Measurements from ENCODE around the gene DHX8.
"Not testable (repeated sequence)": the region's sequence is repeated elsewhere in the genome, so short reads cannot be mapped to it uniquely, and the experiment has no call there.

DHX8 gene

GRCh38 chr17:43446773-43447172 lies 37.0 kb upstream of the DHX8 start:
- no peak overlapping the region for H3K9ac ChIP-seq (ENCODE audit: low read depth, low read length, poor library complexity, severe bottlenecking)
- H3K36me3 ChIP-seq (ENCODE audit: insufficient read depth, low read length), result no peaks in the 10 kb centered on the region
- no peaks in the 10 kb centered on the region for H3K9me3 ChIP-seq (ENCODE audit: insufficient read depth, low read depth, low read length)
- H3K79me2 ChIP-seq (ENCODE audit: insufficient read depth, low read length), result no peaks in the 10 kb centered on the region
- no peak overlapping the region for H3K4me2 ChIP-seq (ENCODE audit: low read depth, low read length, poor library complexity, severe bottlenecking)
- TF ChIP-seq, protein P1, sequence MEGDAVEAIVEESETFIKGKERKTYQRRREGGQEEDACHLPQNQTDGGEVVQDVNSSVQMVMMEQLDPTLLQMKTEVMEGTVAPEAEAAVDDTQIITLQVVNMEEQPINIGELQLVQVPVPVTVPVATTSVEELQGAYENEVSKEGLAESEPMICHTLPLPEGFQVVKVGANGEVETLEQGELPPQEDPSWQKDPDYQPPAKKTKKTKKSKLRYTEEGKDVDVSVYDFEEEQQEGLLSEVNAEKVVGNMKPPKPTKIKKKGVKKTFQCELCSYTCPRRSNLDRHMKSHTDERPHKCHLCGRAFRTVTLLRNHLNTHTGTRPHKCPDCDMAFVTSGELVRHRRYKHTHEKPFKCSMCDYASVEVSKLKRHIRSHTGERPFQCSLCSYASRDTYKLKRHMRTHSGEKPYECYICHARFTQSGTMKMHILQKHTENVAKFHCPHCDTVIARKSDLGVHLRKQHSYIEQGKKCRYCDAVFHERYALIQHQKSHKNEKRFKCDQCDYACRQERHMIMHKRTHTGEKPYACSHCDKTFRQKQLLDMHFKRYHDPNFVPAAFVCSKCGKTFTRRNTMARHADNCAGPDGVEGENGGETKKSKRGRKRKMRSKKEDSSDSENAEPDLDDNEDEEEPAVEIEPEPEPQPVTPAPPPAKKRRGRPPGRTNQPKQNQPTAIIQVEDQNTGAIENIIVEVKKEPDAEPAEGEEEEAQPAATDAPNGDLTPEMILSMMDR (conservative IDR thresholded peaks at IDR 0.05; ENCODE audit: low read length), result no peak
- TF ChIP-seq EZH2phosphoT487 (IDR thresholded peaks at IDR 0.05; ENCODE audit: borderline replicate concordance), result no peak
- H4K20me1 ChIP-seq (ENCODE audit: insufficient read depth, low read length, poor library complexity, severe bottlenecking), result no peaks in the 10 kb centered on the region
- H3K9me2 ChIP-seq (replicated peaks; ENCODE audit: low read depth, low read length), result no peaks in the 10 kb centered on the region
- no peaks in the 10 kb centered on the region for H3K27me3 ChIP-seq (ENCODE audit: insufficient read depth, low read length, poor library complexity, severe bottlenecking)
- H2AFZ ChIP-seq (ENCODE audit: low read length), result no peak overlapping the region
- no peaks in the 10 kb centered on the region for H3K4me1 ChIP-seq (ENCODE audit: insufficient read depth, low read length, poor library complexity, severe bottlenecking)
- no peaks in the 10 kb centered on the region for H3F3A ChIP-seq (ENCODE audit: low read depth)
- no peak overlapping the region for H3K4me3 ChIP-seq (ENCODE audit: low read length, poor library complexity, severe bottlenecking)

GRCh38 chr17:43448720-43449469 lies 34.9 kb upstream of the DHX8 start:
- H3K4me1 ChIP-seq (ENCODE audit: insufficient read depth, low read length, poor library complexity, severe bottlenecking), result no peaks in the 10 kb centered on the region
- H3K27me3 ChIP-seq (ENCODE audit: insufficient read depth, low read length, poor library complexity, severe bottlenecking), result no peaks in the 10 kb centered on the region
- no peaks in the 10 kb centered on the region for H3K36me3 ChIP-seq (ENCODE audit: insufficient read depth, low read length)
- H2AFZ ChIP-seq (ENCODE audit: low read length), result no peak overlapping the region
- H3K9me3 ChIP-seq (ENCODE audit: insufficient read depth, low read depth, low read length), result no peaks in the 10 kb centered on the region
- H4K20me1 ChIP-seq (ENCODE audit: insufficient read depth, low read length, poor library complexity, severe bottlenecking), result no peaks in the 10 kb centered on the region
- no peaks in the 10 kb centered on the region for H3K9me2 ChIP-seq (replicated peaks; ENCODE audit: low read depth, low read length)
- no peak for TF ChIP-seq EZH2phosphoT487 (IDR thresholded peaks at IDR 0.05; ENCODE audit: borderline replicate concordance)
- TF ChIP-seq, protein P1 (conservative IDR thresholded peaks at IDR 0.05; ENCODE audit: low read length), result no peak
- H3K9ac ChIP-seq (ENCODE audit: low read depth, low read length, poor library complexity, severe bottlenecking), result no peak overlapping the region
- H3K4me3 ChIP-seq (ENCODE audit: low read length, poor library complexity, severe bottlenecking), result no peak overlapping the region
- no peaks in the 10 kb centered on the region for H3F3A ChIP-seq (ENCODE audit: low read depth)
- no peaks in the 10 kb centered on the region for H3K79me2 ChIP-seq (ENCODE audit: insufficient read depth, low read length)
- H3K4me2 ChIP-seq (ENCODE audit: low read depth, low read length, poor library complexity, severe bottlenecking), result no peak overlapping the region

GRCh38 chr17:43449470-43450248 lies 34.1 kb upstream of the DHX8 start:
- Histone ChIP-seq H3K9ac (ENCODE audit: low read depth, low read length, poor library complexity, severe bottlenecking) (no peak overlapping the region), H4K20me1 (ENCODE audit: insufficient read depth, low read length, poor library complexity, severe bottlenecking) (no peaks in the 10 kb centered on the region), H3K4me2 (ENCODE audit: low read depth, low read length, poor library complexity, severe bottlenecking) (no peak overlapping the region), H3K36me3 (ENCODE audit: insufficient read depth, low read length) (no peaks in the 10 kb centered on the region), H3K4me1 (ENCODE audit: insufficient read depth, low read length, poor library complexity, severe bottlenecking) (no peaks in the 10 kb centered on the region), H3K27me3 (ENCODE audit: insufficient read depth, low read length, poor library complexity, severe bottlenecking) (no peaks in the 10 kb centered on the region), H3F3A (ENCODE audit: low read depth) (no peaks in the 10 kb centered on the region), H2AFZ (ENCODE audit: low read length) (no peak overlapping the region), H3K79me2 (ENCODE audit: insufficient read depth, low read length) (no peaks in the 10 kb centered on the region), H3K4me3 (ENCODE audit: low read length, poor library complexity, severe bottlenecking) (no peak overlapping the region), H3K9me3 (ENCODE audit: insufficient read depth, low read depth, low read length) (no peaks in the 10 kb centered on the region), H3K9me2 (replicated peaks; ENCODE audit: low read depth, low read length) (no peaks in the 10 kb centered on the region)
- no peak for TF ChIP-seq EZH2phosphoT487 (IDR thresholded peaks at IDR 0.05; ENCODE audit: borderline replicate concordance)
- TF ChIP-seq, protein P1 (conservative IDR thresholded peaks at IDR 0.05; ENCODE audit: low read length), result no peak

GRCh38 chr17:43450791-43451190 lies 33.0 kb upstream of the DHX8 start:
- not testable (repeated sequence) for H3K36me3 ChIP-seq (ENCODE audit: insufficient read depth, low read length); H3K9me2 ChIP-seq (replicated peaks; ENCODE audit: low read depth, low read length); H3K27me3 ChIP-seq (ENCODE audit: insufficient read depth, low read length, poor library complexity, severe bottlenecking); H3K4me2 ChIP-seq (ENCODE audit: low read depth, low read length, poor library complexity, severe bottlenecking); H4K20me1 ChIP-seq (ENCODE audit: insufficient read depth, low read length, poor library complexity, severe bottlenecking); H2AFZ ChIP-seq (ENCODE audit: low read length); H3K4me3 ChIP-seq (ENCODE audit: low read length, poor library complexity, severe bottlenecking); H3K9ac ChIP-seq (ENCODE audit: low read depth, low read length, poor library complexity, severe bottlenecking); H3K4me1 ChIP-seq (ENCODE audit: insufficient read depth, low read length, poor library complexity, severe bottlenecking); H3F3A ChIP-seq (ENCODE audit: low read depth); H3K9me3 ChIP-seq (ENCODE audit: insufficient read depth, low read depth, low read length); H3K79me2 ChIP-seq (ENCODE audit: insufficient read depth, low read length)

GRCh38 chr17:43451741-43452140 lies 32.0 kb upstream of the DHX8 start:
- not testable (repeated sequence) for H4K20me1 ChIP-seq (ENCODE audit: insufficient read depth, low read length, poor library complexity, severe bottlenecking); H3K9me3 ChIP-seq (ENCODE audit: insufficient read depth, low read depth, low read length); H3K9me2 ChIP-seq (replicated peaks; ENCODE audit: low read depth, low read length); H3K4me3 ChIP-seq (ENCODE audit: low read length, poor library complexity, severe bottlenecking); H2AFZ ChIP-seq (ENCODE audit: low read length); H3K4me2 ChIP-seq (ENCODE audit: low read depth, low read length, poor library complexity, severe bottlenecking); H3K36me3 ChIP-seq (ENCODE audit: insufficient read depth, low read length); H3K27me3 ChIP-seq (ENCODE audit: insufficient read depth, low read length, poor library complexity, severe bottlenecking); H3K79me2 ChIP-seq (ENCODE audit: insufficient read depth, low read length); H3F3A ChIP-seq (ENCODE audit: low read depth); H3K4me1 ChIP-seq (ENCODE audit: insufficient read depth, low read length, poor library complexity, severe bottlenecking); H3K9ac ChIP-seq (ENCODE audit: low read depth, low read length, poor library complexity, severe bottlenecking)

All from Loucy (cell line).